GM21825 (cell line): ENCODE data around the gene HOXA3.

Experiments used
- ATAC-seq: cut with Tn5 transposase; IDR thresholded peaks from one replicate; pipeline ENCODE4 v1.9.1; 2021; ENCODE audit warnings: mild to moderate bottlenecking, moderate library complexity; ENCODE audit not compliant: unreplicated experiment

HOXA3 gene

GRCh38 chr7:27131390-27131819 is 21.0 kb downstream of the HOXA3 start:
- ATAC-seq: no peak

GRCh38 chr7:27130540-27131389 is 21.6 kb downstream of the HOXA3 start, which contains the start of gene HOXA4:
Gene HOXA4 (minus strand): TSS chr7:27130757. CDS start chr7:27130733, 24 bp downstream.
- ATAC-seq: no peak

- no peak for ATAC-seq
Observed at GRCh38 chr7:27129729-27130539, 22.4 kb downstream of the HOXA3 start.

- ATAC-seq: no peak
Observed at GRCh38 chr7:27128776-27129728, 23.3 kb downstream of the HOXA3 start.

- ATAC-seq: no peak
Observed at GRCh38 chr7:27128034-27128433, 24.3 kb downstream of the HOXA3 start.

- ATAC-seq: no peak
Observed at GRCh38 chr7:27126596-27127327, 25.6 kb downstream of the HOXA3 start.

GRCh38 chr7:27125986-27126394 is 26.4 kb downstream of the HOXA3 start:
- no peak for ATAC-seq

- ATAC-seq: no peak
Observed at GRCh38 chr7:27124902-27125689, 27.3 kb downstream of the HOXA3 start.

- ATAC-seq: no peak
Observed at GRCh38 chr7:27124096-27124901, 28.1 kb downstream of the HOXA3 start.

GRCh38 chr7:27123477-27124053 is 28.8 kb downstream of the HOXA3 start:
- no peak for ATAC-seq

GRCh38 chr7:27123007-27123476 is 29.3 kb downstream of the HOXA3 start:
- no peak for ATAC-seq

- no peak for ATAC-seq
Observed at GRCh38 chr7:27122077-27122910, 30.1 kb downstream of the HOXA3 start.

GRCh38 chr7:27121684-27122076 is 30.7 kb downstream of the HOXA3 start:
- ATAC-seq: no peak

GRCh38 chr7:27119412-27119911 is 32.9 kb downstream of the HOXA3 start:
- no peak for ATAC-seq

- no peak for ATAC-seq
Observed at GRCh38 chr7:27118580-27118979, 33.8 kb downstream of the HOXA3 start.

GRCh38 chr7:27117887-27118491 is 34.4 kb downstream of the HOXA3 start:
- ATAC-seq: no peak
